SU-DHL-6 (cell line): ENCODE measurements around the gene OR2J1.

Experiments used
- EZH2phosphoT487 ChIP-seq: fragments of 200-600 bp; sonication (generic), shearing (Covaris generic); conservative IDR thresholded peaks from 2 replicates; pipeline ENCODE4 v1.6.1; 2018; ENCODE audit warnings: mild to moderate bottlenecking, antibody characterized with exemption, low read length, moderate library complexity, mixed read lengths
- TF ChIP-seq, protein P1 (sequence below): fragments of 200-600 bp; sonication (generic); IDR thresholded peaks from one replicate; pipeline ENCODE4 v1.5.1; 2017; ENCODE audit warnings: antibody characterized with exemption, mild to moderate bottlenecking, low read length, moderate library complexity; ENCODE audit not compliant: insufficient read depth, poor library complexity, severe bottlenecking

- TF ChIP-seq, protein P1, sequence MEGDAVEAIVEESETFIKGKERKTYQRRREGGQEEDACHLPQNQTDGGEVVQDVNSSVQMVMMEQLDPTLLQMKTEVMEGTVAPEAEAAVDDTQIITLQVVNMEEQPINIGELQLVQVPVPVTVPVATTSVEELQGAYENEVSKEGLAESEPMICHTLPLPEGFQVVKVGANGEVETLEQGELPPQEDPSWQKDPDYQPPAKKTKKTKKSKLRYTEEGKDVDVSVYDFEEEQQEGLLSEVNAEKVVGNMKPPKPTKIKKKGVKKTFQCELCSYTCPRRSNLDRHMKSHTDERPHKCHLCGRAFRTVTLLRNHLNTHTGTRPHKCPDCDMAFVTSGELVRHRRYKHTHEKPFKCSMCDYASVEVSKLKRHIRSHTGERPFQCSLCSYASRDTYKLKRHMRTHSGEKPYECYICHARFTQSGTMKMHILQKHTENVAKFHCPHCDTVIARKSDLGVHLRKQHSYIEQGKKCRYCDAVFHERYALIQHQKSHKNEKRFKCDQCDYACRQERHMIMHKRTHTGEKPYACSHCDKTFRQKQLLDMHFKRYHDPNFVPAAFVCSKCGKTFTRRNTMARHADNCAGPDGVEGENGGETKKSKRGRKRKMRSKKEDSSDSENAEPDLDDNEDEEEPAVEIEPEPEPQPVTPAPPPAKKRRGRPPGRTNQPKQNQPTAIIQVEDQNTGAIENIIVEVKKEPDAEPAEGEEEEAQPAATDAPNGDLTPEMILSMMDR = no peak
- no peak for TF ChIP-seq EZH2phosphoT487
Observed at GRCh38 chr6:29082457-29082856, 16.8 kb upstream of the OR2J1 start.
